SK-N-SH (cell line): ENCODE results near the gene ST7.
A peak's percentile ranks its signal among the peaks of the same experiment; 100 is the strongest.

Experiments used
- CHD2 ChIP-seq: fragments of 150-350 bp; IDR thresholded peaks from 2 replicates; pipeline ENCODE4 v1.6.1; 2018; ENCODE audit warnings: low read length; ENCODE audit not compliant: partially characterized antibody
- CTCF ChIP-seq: fragments of 200-600 bp; sonication (generic); IDR thresholded peaks from 2 replicates; pipeline ENCODE4 v1.6.1; 2017; ENCODE audit warnings: antibody characterized with exemption, mild to moderate bottlenecking, moderate library complexity
- ELF1 ChIP-seq: IDR thresholded peaks from 2 replicates; pipeline ENCODE4 v1.4.0; 2012
- EZH2phosphoT487 ChIP-seq: fragments of 200-600 bp; sonication (generic); IDR thresholded peaks from 2 replicates; pipeline ENCODE4 v1.6.1; 2017; ENCODE audit warnings: low read depth, mixed run types, mild to moderate bottlenecking, antibody characterized with exemption, moderate library complexity, borderline replicate concordance
- GABPA ChIP-seq: IDR thresholded peaks from 2 replicates; pipeline ENCODE4 v1.4.0; 2012; ENCODE audit warnings: low read depth, mild to moderate bottlenecking
- JUND ChIP-seq: IDR thresholded peaks from 2 replicates; pipeline ENCODE4 v1.4.0; 2012
- POLR2AphosphoS5 ChIP-seq: IDR thresholded peaks from 2 replicates; pipeline ENCODE4 v1.6.1; 2012; ENCODE audit warnings: low read depth, low read length
- RAD21 ChIP-seq: IDR thresholded peaks from 2 replicates; pipeline ENCODE4 v1.6.1; 2012; ENCODE audit warnings: mild to moderate bottlenecking, low read length
- REST ChIP-seq: IDR thresholded peaks from 2 replicates; pipeline ENCODE4 v1.6.1; 2012; ENCODE audit warnings: mild to moderate bottlenecking, low read depth, low read length, moderate library complexity
- RFX5 ChIP-seq: IDR thresholded peaks from 2 replicates; pipeline ENCODE4 v1.6.1; 2012; ENCODE audit warnings: mild to moderate bottlenecking, improper control_type of control experiment, low read length
- SIN3A ChIP-seq: IDR thresholded peaks from 2 replicates; pipeline ENCODE4 v1.6.1; 2012; ENCODE audit warnings: low read depth, mild to moderate bottlenecking, low read length, moderate library complexity, borderline replicate concordance
- TAF1 ChIP-seq: IDR thresholded peaks from 2 replicates; pipeline ENCODE4 v1.6.1; 2012; ENCODE audit warnings: low read depth, mild to moderate bottlenecking, low read length, moderate library complexity, borderline replicate concordance
- USF1 ChIP-seq: IDR thresholded peaks from 2 replicates; pipeline ENCODE4 v1.4.0; 2012; ENCODE audit warnings: low read depth, borderline replicate concordance
- TF ChIP-seq, protein P1 (sequence below): IDR thresholded peaks from 2 replicates; pipeline ENCODE4 v1.4.0; 2012; ENCODE audit warnings: low read depth

- TF ChIP-seq CTCF, result no peak
- 0 out of 2 replicates have a peak, but pooled peaks have one; percentile 11 for TF ChIP-seq GABPA
- TF ChIP-seq SIN3A, result no peak
- TF ChIP-seq CHD2, result no peak
- TF ChIP-seq, protein P1, sequence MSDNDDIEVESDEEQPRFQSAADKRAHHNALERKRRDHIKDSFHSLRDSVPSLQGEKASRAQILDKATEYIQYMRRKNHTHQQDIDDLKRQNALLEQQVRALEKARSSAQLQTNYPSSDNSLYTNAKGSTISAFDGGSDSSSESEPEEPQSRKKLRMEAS, result peak; percentile 73; the same call in 1 of the 2 replicates
- TF ChIP-seq REST, result no peak
- TF ChIP-seq EZH2phosphoT487, result no peak
- no peak for TF ChIP-seq ELF1
- no peak for TF ChIP-seq TAF1
- TF ChIP-seq POLR2AphosphoS5, result peak; percentile 1; the same call in 1 of the 2 replicates
- TF ChIP-seq RAD21, result no peak
- TF ChIP-seq JUND, result no peak
- peak; percentile 83; the same call in 1 of the 2 replicates for TF ChIP-seq USF1
- TF ChIP-seq RFX5, result no peak
These were observed 498 bp upstream of the ST7 start for GRCh38 chr7:116952635-116953371.
